Prostate gland (tissue), 2 donors: Measurements from ENCODE around the gene PDE4D.

Experiments used
- CTCF ChIP-seq, 4 experiments: fragments of 200-600 bp in 2 of 4; fragments of 450-650 bp in 2 of 4; sonication (generic) in 2 of 4; IDR thresholded peaks; 1 replicate in 3 of 4; 2 replicates in 1 of 4; pipeline ENCODE4 v1.5.1; 2016 to 2019; ENCODE audit warnings: antibody characterized with exemption in 4 of 4, mild to moderate bottlenecking in 2 of 4, moderate library complexity in 2 of 4
- POLR2A ChIP-seq: fragments of 450-650 bp; IDR thresholded peaks from one replicate; pipeline ENCODE4 v1.6.1; 2016; ENCODE audit warnings: antibody characterized with exemption, mild to moderate bottlenecking
- POLR2AphosphoS5 ChIP-seq: sonication (generic); formaldehyde crosslinking; IDR thresholded peaks from one replicate; pipeline ENCODE4 v1.6.1; 2017; ENCODE audit warnings: antibody characterized with exemption

GRCh38 chr5:59617186-59617771 is 276.2 kb downstream of the PDE4D start:
- TF ChIP-seq POLR2A (no peak), CTCF (IDR thresholded peaks at IDR 0.05) (no peak), POLR2AphosphoS5 (peak; percentile 46)
